Stimulated activated CD4-positive, alpha-beta T cell treated with anti-CD3 and anti-CD28 coated beads, Interleukin-2, amount 100 ng/mL, for 4 hours (primary cell): ENCODE data around the gene SLC44A3.
"Not testable (repeated sequence)": the region's sequence is repeated elsewhere in the genome, so short reads cannot be mapped to it uniquely, and the experiment has no call there.

ENCODE experiments used
- DNase-seq: peaks from one replicate; pipeline ENCODE4 v3.0.0-alpha.2; 2020; ENCODE audit warnings: low read depth

SLC44A3 gene

GRCh38 chr1:94840381-94840780 lies 20.2 kb downstream of the SLC44A3 start:
- not testable (repeated sequence) for DNase-seq

- no peak for DNase-seq
Observed at GRCh38 chr1:94840808-94841207, 20.7 kb downstream of the SLC44A3 start.

- DNase-seq, result no peak
Observed at GRCh38 chr1:94843430-94843829, 23.3 kb downstream of the SLC44A3 start.

GRCh38 chr1:94843846-94844245 lies 23.7 kb downstream of the SLC44A3 start:
- no peak for DNase-seq

GRCh38 chr1:94846308-94846707 lies 26.2 kb downstream of the SLC44A3 start:
- no peak for DNase-seq

- DNase-seq, result no peak
Observed at GRCh38 chr1:94851571-94851970, 31.4 kb downstream of the SLC44A3 start.

GRCh38 chr1:94852788-94853187 lies 32.6 kb downstream of the SLC44A3 start:
- no peak for DNase-seq

GRCh38 chr1:94854458-94855306 lies 34.5 kb downstream of the SLC44A3 start:
- peak; percentile 69 for DNase-seq

GRCh38 chr1:94855307-94855700 lies 35.1 kb downstream of the SLC44A3 start:
- no peak for DNase-seq

GRCh38 chr1:94856004-94856403 lies 35.8 kb downstream of the SLC44A3 start:
- no peak for DNase-seq

GRCh38 chr1:94856868-94857267 lies 36.7 kb downstream of the SLC44A3 start:
- DNase-seq, result no peak

GRCh38 chr1:94858276-94858675 lies 38.1 kb downstream of the SLC44A3 start:
- no peak for DNase-seq

- no peak for DNase-seq
Observed at GRCh38 chr1:94859174-94859573, 39.0 kb downstream of the SLC44A3 start.

- DNase-seq, result no peak
Observed at GRCh38 chr1:94862718-94863117, 42.6 kb downstream of the SLC44A3 start.

GRCh38 chr1:94863297-94863911 lies 43.2 kb downstream of the SLC44A3 start:
- DNase-seq, result no peak

GRCh38 chr1:94863919-94864318 lies 43.8 kb downstream of the SLC44A3 start:
- DNase-seq, result no peak

GRCh38 chr1:94864821-94865220 lies 44.7 kb downstream of the SLC44A3 start:
- no peak for DNase-seq

- DNase-seq, result no peak
Observed at GRCh38 chr1:94865360-94865759, 45.2 kb downstream of the SLC44A3 start.

- DNase-seq, result no peak
Observed at GRCh38 chr1:94866164-94866807, 46.1 kb downstream of the SLC44A3 start.

- no peak for DNase-seq
Observed at GRCh38 chr1:94871031-94871430, 50.9 kb downstream of the SLC44A3 start.

- DNase-seq, result no peak
Observed at GRCh38 chr1:94872771-94873495, 52.8 kb downstream of the SLC44A3 start.
